Gastroesophageal sphincter (tissue), 4 donors: Measurements from ENCODE around the gene PRELID1. TPM values are rescaled to one million over a fixed set of nuclear protein-coding genes. Genes with fewer than 3 reads are reported as not detected.

Experiments used
- ATAC-seq: fragments of 150-250 bp; one replicate; pipeline ENCODE4 v1.9.1; 2016; ENCODE audit warnings: mild to moderate bottlenecking, moderate library complexity
- H3K27ac ChIP-seq, 4 donors: fragments of 200-600 bp; sonication (generic) in 3 of 4; 1 replicate in 3 of 4; 2 replicates in 1 of 4; pipeline ENCODE4 v1.5.1; 2016 to 2019
- H3K27me3 ChIP-seq: fragments of 200-600 bp; sonication (generic); one replicate; pipeline ENCODE4 v1.5.1; 2019
- H3K36me3 ChIP-seq, 2 donors: fragments of 200-600 bp; sonication (generic); one replicate each; pipeline ENCODE4 v1.5.1; 2019; ENCODE audit warnings: control low read depth in 1 of 2
- H3K4me1 ChIP-seq, 3 donors: fragments of 200-600 bp; sonication (generic); 1 replicate in 2 of 3; 2 replicates in 1 of 3; pipeline ENCODE4 v1.5.1; 2016 to 2019; ENCODE audit warnings: control low read depth in 2 of 3
- H3K4me3 ChIP-seq, 2 donors: fragments of 200-600 bp; sonication (generic); one replicate each; pipeline ENCODE4 v1.5.1; 2019; ENCODE audit warnings: mild to moderate bottlenecking in 1 of 2, moderate library complexity in 1 of 2
- H3K9me3 ChIP-seq, 3 donors: fragments of 200-600 bp; sonication (generic); one replicate each; pipeline ENCODE4 v1.5.1; 2017 to 2019; ENCODE audit warnings: control low read depth in 2 of 3
- EP300 ChIP-seq: sonication (generic); formaldehyde crosslinking; IDR thresholded peaks from one replicate; pipeline ENCODE4 v1.6.1; 2017; ENCODE audit warnings: antibody characterized with exemption, mild to moderate bottlenecking
- POLR2A ChIP-seq, 2 donors: fragments of 450-650 bp; IDR thresholded peaks; one replicate each; pipeline ENCODE4 v1.6.1; 2017; ENCODE audit warnings: antibody characterized with exemption in 2 of 2, mild to moderate bottlenecking in 2 of 2, moderate library complexity in 1 of 2
- POLR2AphosphoS5 ChIP-seq: sonication (generic); formaldehyde crosslinking; IDR thresholded peaks from one replicate; pipeline ENCODE4 v1.6.1; 2017; ENCODE audit warnings: antibody characterized with exemption
- WGBS, 2 donors: methylation state at CpG; one replicate each; pipeline ENCODE4 v1.1.5; 2018; ENCODE audit warnings: low coverage in 1 of 2; 5-methylcytosine and 5-hydroxymethylcytosine counted together
- total RNA-seq, 4 donors: library from RNA; depleted of rRNA; stranded (reverse); fragments of >200 nt; gene quantifications; one replicate each; pipeline ENCODE4 v1.1.0, GENCODE V29; 2016
- TF ChIP-seq, protein P1 (sequence below), 4 experiments: fragments of 200-600 bp in 2 of 4; fragments of 450-650 bp in 2 of 4; sonication (generic) in 1 of 4; IDR thresholded peaks; one replicate each; pipeline ENCODE4 v1.5.1; 2017 to 2019; ENCODE audit warnings: antibody characterized with exemption in 4 of 4, mild to moderate bottlenecking in 2 of 4, moderate library complexity in 2 of 4

PRELID1 gene
- total RNA-seq, 4 donors from 2014 or later = 60.4 to 97.5 (median 73.5) TPM

DNA sequence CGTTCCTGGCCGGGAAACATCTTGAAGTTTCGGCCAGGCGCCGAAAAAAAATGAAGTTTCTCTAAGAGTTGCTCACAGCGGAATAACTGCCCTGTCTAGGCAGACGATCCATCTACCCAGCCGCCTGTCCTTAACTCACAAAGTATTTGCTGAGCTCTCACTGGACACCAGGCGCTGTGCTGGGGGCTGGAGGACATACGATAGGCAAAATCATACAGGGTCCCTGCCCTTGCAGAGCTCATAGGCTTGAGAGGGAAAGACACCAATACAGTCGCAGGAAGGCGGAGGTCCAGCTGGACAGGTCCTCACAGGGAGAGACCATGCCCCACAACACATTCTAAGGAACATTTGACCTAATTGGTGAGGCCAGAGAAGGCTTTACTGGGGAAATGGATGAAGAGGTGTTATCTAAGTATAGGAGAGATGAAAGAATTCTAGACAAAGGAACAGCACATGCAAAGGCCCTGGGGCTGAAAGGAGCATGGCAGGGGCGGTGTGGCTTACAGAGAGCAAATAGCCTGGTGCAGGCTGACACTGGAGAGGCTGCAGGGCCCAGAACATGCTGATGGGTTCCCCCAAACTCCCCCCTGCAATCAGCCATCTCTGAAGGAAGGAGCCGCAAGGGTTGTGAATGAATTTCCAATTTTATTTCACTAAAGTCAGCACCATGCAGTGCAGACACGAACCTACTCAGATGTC, 10.1 kb downstream of the PRELID1 start:
- WGBS, 2 donors = 86 to 100% methylated on average over 2 to 5 of the region's 15 CpGs
- peaks cover 0 to 28% (median 18%) of the 10 kb centered on the region in 3 donors for H3K4me1 ChIP-seq
- TF ChIP-seq EP300 (no peak), POLR2A (IDR thresholded peaks at IDR 0.05) (no peak), POLR2AphosphoS5 (no peak)
- TF ChIP-seq, protein P1, sequence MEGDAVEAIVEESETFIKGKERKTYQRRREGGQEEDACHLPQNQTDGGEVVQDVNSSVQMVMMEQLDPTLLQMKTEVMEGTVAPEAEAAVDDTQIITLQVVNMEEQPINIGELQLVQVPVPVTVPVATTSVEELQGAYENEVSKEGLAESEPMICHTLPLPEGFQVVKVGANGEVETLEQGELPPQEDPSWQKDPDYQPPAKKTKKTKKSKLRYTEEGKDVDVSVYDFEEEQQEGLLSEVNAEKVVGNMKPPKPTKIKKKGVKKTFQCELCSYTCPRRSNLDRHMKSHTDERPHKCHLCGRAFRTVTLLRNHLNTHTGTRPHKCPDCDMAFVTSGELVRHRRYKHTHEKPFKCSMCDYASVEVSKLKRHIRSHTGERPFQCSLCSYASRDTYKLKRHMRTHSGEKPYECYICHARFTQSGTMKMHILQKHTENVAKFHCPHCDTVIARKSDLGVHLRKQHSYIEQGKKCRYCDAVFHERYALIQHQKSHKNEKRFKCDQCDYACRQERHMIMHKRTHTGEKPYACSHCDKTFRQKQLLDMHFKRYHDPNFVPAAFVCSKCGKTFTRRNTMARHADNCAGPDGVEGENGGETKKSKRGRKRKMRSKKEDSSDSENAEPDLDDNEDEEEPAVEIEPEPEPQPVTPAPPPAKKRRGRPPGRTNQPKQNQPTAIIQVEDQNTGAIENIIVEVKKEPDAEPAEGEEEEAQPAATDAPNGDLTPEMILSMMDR (IDR thresholded peaks at IDR 0.05) = no peak
- no peak for ATAC-seq
- no peak overlapping the region for H3K4me3 ChIP-seq
- no peak overlapping the region for H3K27ac ChIP-seq
- H3K27me3 ChIP-seq = no peaks in the 10 kb centered on the region
- no peaks in the 10 kb centered on the region for H3K9me3 ChIP-seq
- peaks cover 0 to 7% of the 10 kb centered on the region in 2 donors for H3K36me3 ChIP-seq

- 89 to 100% methylated on average over 3 of the region's 18 CpGs for WGBS, 2 donors
- peaks cover 0 to 7% of the 10 kb centered on the region in 2 donors for H3K36me3 ChIP-seq
- no peaks in the 10 kb centered on the region for H3K27me3 ChIP-seq
- TF ChIP-seq POLR2AphosphoS5 (no peak), POLR2A (IDR thresholded peaks at IDR 0.05) (no peak), EP300 (no peak)
- TF ChIP-seq, protein P1 (IDR thresholded peaks at IDR 0.05) = no peak
- H3K27ac ChIP-seq = no peak overlapping the region
- H3K4me1 ChIP-seq = peaks cover 0 to 28% (median 18%) of the 10 kb centered on the region in 3 donors
- H3K9me3 ChIP-seq = no peaks in the 10 kb centered on the region
- ATAC-seq = no peak
- no peak overlapping the region for H3K4me3 ChIP-seq
Measured at GRCh38 chr5:177314376-177315342, 11.1 kb downstream of the PRELID1 start.

DNA sequence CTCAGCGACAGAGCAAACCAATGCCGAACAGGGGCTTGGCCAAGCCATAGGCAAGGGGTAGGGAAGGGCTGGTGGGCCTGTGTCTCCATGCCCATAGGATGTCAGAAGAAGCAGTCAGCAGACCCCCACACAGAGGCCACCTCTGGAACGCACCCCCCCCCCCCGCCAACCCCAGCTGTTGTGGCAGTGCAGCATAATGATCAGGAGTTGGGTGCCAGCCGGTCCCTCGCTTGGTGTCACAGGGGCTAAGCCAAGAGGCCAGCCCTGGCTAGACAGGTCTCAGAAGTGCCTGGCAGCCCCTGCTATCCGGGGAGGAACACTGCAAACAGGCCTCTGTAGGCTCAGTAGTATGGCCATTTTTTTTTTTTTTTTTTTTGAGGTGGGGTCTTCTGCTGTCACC, 11.8 kb downstream of the PRELID1 start:
- Histone ChIP-seq H3K36me3 (peaks cover 0 to 11% of the 10 kb centered on the region in 2 donors), H3K27ac (no peak overlapping the region), H3K4me1 (peaks cover 0 to 27% (median 18%) of the 10 kb centered on the region in 3 donors), H3K4me3 (no peak overlapping the region), H3K9me3 (no peaks in the 10 kb centered on the region), H3K27me3 (no peaks in the 10 kb centered on the region)
- TF ChIP-seq, protein P1 (IDR thresholded peaks at IDR 0.05) = no peak
- TF ChIP-seq POLR2AphosphoS5 (no peak), POLR2A (IDR thresholded peaks at IDR 0.05) (no peak), EP300 (no peak)
- no CpG with 5 or more reads among the region's 7 CpGs for WGBS, 2 donors
- no peak for ATAC-seq

DNA sequence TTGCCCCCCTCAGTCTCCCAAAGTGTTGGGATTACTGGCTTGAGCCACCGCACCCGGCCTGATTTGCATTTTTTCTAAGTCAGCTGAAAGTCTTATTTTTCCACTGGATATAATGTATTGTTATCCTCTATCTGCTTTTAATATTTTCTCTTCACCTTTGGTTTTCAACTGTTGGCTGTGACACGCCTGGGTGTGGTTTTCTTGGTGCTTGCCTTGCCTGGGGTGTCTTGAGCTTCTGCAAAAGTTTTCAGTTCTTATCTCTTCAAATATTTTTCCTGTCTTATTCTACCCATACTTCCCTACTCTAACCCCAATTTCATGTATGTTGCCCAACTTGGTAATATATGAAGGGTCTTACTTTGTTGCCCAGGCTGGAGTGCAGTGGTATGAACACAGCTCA, 12.4 kb downstream of the PRELID1 start:
- Histone ChIP-seq H3K4me3 (no peak overlapping the region), H3K36me3 (peaks cover 0 to 15% of the 10 kb centered on the region in 2 donors), H3K4me1 (peaks cover 0 to 21% (median 17%) of the 10 kb centered on the region in 3 donors), H3K27ac (no peak overlapping the region), H3K9me3 (no peaks in the 10 kb centered on the region), H3K27me3 (no peaks in the 10 kb centered on the region)
- ATAC-seq = no peak
- TF ChIP-seq, protein P1 (IDR thresholded peaks at IDR 0.05) = no peak
- TF ChIP-seq POLR2AphosphoS5 (no peak), POLR2A (IDR thresholded peaks at IDR 0.05) (no peak), EP300 (no peak)
- 79 to 100% methylated on average over 3 of the region's 3 CpGs for WGBS, 2 donors
